ENCODE measurements around the gene SFXN2.
A peak's percentile ranks its signal among the peaks of the same experiment; 100 is the strongest.

Gene SFXN2

DNA sequence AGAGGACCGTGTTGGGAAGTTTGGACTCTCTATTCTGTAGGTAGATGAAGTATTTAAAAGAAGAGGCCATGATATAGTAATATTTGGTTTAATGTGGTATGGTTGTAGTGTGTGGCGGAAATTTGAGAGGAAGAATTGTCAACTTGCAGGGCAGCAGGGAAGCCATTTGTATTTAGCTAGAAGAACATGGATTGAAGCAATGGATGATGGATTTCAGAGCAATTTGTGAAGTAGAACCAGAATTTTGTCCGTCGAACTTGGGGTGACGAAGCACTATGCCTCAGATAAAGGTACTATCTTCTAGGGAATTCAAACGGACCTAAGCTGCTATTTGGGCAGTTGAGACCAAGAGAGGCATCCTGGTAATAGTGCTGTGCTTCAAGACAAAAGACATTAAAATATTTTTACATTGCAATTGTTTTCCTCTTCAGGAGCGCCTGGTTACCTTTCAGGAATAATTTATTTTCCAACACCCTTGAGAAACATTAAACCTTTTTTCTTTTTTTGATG is 28.7 kb downstream of the SFXN2 start:
- WGBS (ENCODE audit: extremely low coverage, insufficient coverage, insufficient read length) = 100% methylated on average over 1 of the region's 7 CpGs
- H4K8ac ChIP-seq (ENCODE audit: low read depth, low read length) = peak overlapping the region; percentile 94
- peak overlapping the region; percentile 22 for H3K4me2 ChIP-seq (ENCODE audit: low read length)

DNA sequence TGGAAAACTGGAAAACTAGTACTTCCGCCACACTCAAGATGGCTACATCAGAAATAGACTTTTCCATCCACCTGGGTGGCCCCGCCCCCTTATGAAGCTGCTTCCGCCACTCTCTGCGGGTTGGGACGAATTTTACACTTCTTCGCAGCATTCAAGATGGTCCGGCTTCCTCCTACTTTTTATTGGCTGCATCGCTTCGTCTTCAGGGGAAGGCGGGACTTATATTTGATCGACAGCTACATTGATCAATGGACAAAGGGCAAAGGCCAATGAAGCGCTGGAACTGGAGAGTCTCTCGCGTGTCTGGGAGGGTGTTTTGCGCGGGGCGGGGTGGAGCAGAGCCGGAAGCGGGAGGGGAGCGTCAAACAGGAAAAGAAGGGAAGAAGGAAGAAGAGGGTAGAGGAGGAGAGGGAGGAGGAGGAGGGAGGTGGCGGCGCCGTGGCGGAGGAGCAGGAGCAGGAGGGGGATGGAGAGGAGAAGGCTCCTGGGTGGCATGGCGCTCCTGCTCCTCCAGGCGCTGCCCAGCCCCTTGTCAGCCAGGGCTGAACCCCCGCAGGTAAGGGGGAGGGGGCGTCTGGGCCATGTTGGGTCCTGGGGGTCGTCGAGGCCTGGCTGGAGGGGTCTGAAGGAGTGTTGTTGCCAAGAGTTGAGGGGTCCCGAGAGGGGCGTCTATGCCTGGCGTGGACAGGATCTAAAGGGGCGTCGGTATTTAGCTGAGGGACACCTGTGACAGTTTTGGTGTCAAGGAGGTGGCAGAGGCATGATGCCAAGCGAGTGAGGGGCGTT is 29.3 kb downstream of the SFXN2 start, which contains the start of gene WBP1L:
TSS of gene WBP1L (plus strand) at position 361 of the 786 bp plus-strand sequence. CDS start at position 467, 106 bp downstream.
- Histone ChIP-seq H2AFZ (ENCODE audit: insufficient read depth, low read length, poor library complexity) (peak within 1 kb of the TSS; percentile 93), H3K18ac (ENCODE audit: low read length) (peak within 1 kb of the TSS; percentile 99), H3K23ac (ENCODE audit: low read length) (no peak within 1 kb of the TSS), H3K27ac (ENCODE audit: low read depth, low read length) (peak within 1 kb of the TSS; percentile 37), H2BK5ac (ENCODE audit: low read depth, low read length, poor library complexity) (peak within 1 kb of the TSS; percentile 91), H2BK12ac (ENCODE audit: low read length) (peak within 1 kb of the TSS; percentile 31), H3K4me2 (ENCODE audit: low read length) (peak within 1 kb of the TSS; percentile 94), H2BK120ac (ENCODE audit: insufficient read depth, low read length, poor library complexity) (peak within 1 kb of the TSS; percentile 87), H3K9ac (ENCODE audit: low read length) (peak within 1 kb of the TSS; percentile 85), H3K79me1 (ENCODE audit: low read length) (peaks cover 7% of the 10 kb centered on the region), H3K4me3 (ENCODE audit: low read depth, low read length) (peak within 1 kb of the TSS; percentile 98), H3K9me3 (ENCODE audit: insufficient read depth, low read depth, low read length) (peaks cover 2% of the 10 kb centered on the region), H4K91ac (ENCODE audit: low read depth, low read length) (peak within 1 kb of the TSS; percentile 96), H3K14ac (ENCODE audit: low read length) (peak within 1 kb of the TSS; percentile 99), H2AK5ac (ENCODE audit: low read length) (peak within 1 kb of the TSS; percentile 93), H3K4me1 (ENCODE audit: control insufficient read depth in 1 of 2, insufficient read depth in 2 of 2, low read length in 2 of 2) (peaks cover 5% of the 10 kb centered on the region in 2 experiments), H4K8ac (ENCODE audit: low read depth, low read length) (peak within 1 kb of the TSS; percentile 94), H3K4ac (ENCODE audit: low read depth, low read length) (peak within 1 kb of the TSS; percentile 100), H3K79me2 (ENCODE audit: control insufficient read depth, insufficient read depth, low read length, poor library complexity) (peaks cover 9% of the 10 kb centered on the region), H4K12ac (ENCODE audit: low read depth, low read length) (peak within 1 kb of the TSS; percentile 86), H3K36me3 (ENCODE audit: control insufficient read depth in 1 of 2, insufficient read depth in 2 of 2, low read length in 2 of 2) (no peaks in the 10 kb centered on the region), H3K27me3 (ENCODE audit: insufficient read depth, low read length) (no peaks in the 10 kb centered on the region)
- peak; percentile 98 to 99 for DNase-seq
- no CpG with 5 or more reads among the region's 37 CpGs for WGBS (ENCODE audit: extremely low coverage, insufficient coverage, insufficient read length)

More for the DNA sequence above, 28.7 kb downstream of the SFXN2 start:
- H3K4me3 ChIP-seq (ENCODE audit: low read depth, low read length) = no peak overlapping the region
- no peak overlapping the region for H3K18ac ChIP-seq (ENCODE audit: low read length)
- H3K14ac ChIP-seq (ENCODE audit: low read length) = peak overlapping the region; percentile 32
- no peaks in the 10 kb centered on the region for H3K36me3 ChIP-seq (ENCODE audit: control insufficient read depth in 1 of 2, insufficient read depth in 2 of 2, low read length in 2 of 2)
- H4K12ac ChIP-seq (ENCODE audit: low read depth, low read length) = peak overlapping the region; percentile 74
- H2BK12ac ChIP-seq (ENCODE audit: low read length) = no peak overlapping the region
- no peak overlapping the region for H3K9ac ChIP-seq (ENCODE audit: low read length)
- peaks cover 9% of the 10 kb centered on the region for H3K79me2 ChIP-seq (ENCODE audit: control insufficient read depth, insufficient read depth, low read length, poor library complexity)
- H3K27ac ChIP-seq (ENCODE audit: low read depth, low read length) = no peak overlapping the region
- H3K23ac ChIP-seq (ENCODE audit: low read length) = no peak overlapping the region
- peak overlapping the region; percentile 58 for H2BK120ac ChIP-seq (ENCODE audit: insufficient read depth, low read length, poor library complexity)
- no peak overlapping the region for H2AK5ac ChIP-seq (ENCODE audit: low read length)
- peaks cover 5% of the 10 kb centered on the region in 2 experiments for H3K4me1 ChIP-seq (ENCODE audit: control insufficient read depth in 1 of 2, insufficient read depth in 2 of 2, low read length in 2 of 2)
- peak overlapping the region; percentile 25 for H2BK5ac ChIP-seq (ENCODE audit: low read depth, low read length, poor library complexity)
- peaks cover 2% of the 10 kb centered on the region for H3K9me3 ChIP-seq (ENCODE audit: insufficient read depth, low read depth, low read length)
- no peaks in the 10 kb centered on the region for H3K27me3 ChIP-seq (ENCODE audit: insufficient read depth, low read length)
- peak overlapping the region; percentile 52 for H2AFZ ChIP-seq (ENCODE audit: insufficient read depth, low read length, poor library complexity)
- no peak overlapping the region for H3K4ac ChIP-seq (ENCODE audit: low read depth, low read length)
- H3K79me1 ChIP-seq (ENCODE audit: low read length) = peaks cover 7% of the 10 kb centered on the region
- peak overlapping the region; percentile 47 for H4K91ac ChIP-seq (ENCODE audit: low read depth, low read length)
- no peak for DNase-seq

DNA sequence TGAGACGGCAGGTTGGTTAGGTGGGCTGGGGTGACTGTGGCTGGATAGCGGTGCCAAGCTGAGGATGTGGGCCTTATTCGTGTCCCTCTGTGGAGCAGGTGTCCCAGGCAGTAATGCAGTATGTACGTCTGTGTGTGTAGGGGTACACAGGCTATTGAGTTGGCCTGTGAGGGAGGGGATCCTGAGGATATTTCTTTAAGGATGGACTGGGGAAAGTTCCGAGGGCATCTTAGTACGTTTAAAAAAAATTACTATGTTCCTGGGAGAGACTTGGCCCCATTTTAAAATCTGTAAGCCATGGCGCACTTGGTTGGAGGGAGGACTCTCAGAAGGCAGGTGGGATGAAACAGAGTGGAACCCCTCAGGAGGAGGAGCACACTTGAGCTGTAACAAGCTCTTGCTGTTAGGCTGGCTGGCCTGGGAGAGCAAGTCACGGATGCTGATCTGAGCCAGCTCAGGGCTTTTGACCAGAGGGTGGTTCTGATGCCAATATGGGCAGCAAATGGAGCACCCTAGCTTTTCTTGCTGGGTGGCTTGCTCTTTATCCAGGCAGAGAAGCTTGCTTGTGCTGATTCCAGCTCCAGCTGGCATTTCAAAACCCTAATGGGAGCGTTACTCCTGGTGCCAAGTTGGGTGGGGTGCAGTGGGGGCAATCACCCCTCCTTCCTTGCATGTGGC is 30.1 kb downstream of the SFXN2 start:
- Histone ChIP-seq H3K4ac (ENCODE audit: low read depth, low read length) (peak overlapping the region; percentile 100), H3K14ac (ENCODE audit: low read length) (peak overlapping the region; percentile 99), H3K27me3 (ENCODE audit: insufficient read depth, low read length) (no peaks in the 10 kb centered on the region), H4K8ac (ENCODE audit: low read depth, low read length) (peak overlapping the region; percentile 94), H4K12ac (ENCODE audit: low read depth, low read length) (peak overlapping the region; percentile 86), H2BK120ac (ENCODE audit: insufficient read depth, low read length, poor library complexity) (peak overlapping the region; percentile 87), H3K23ac (ENCODE audit: low read length) (no peak overlapping the region), H3K9ac (ENCODE audit: low read length) (peak overlapping the region; percentile 85), H3K4me1 (ENCODE audit: control insufficient read depth in 1 of 2, insufficient read depth in 2 of 2, low read length in 2 of 2) (peaks cover 5% of the 10 kb centered on the region in 2 experiments), H3K4me3 (ENCODE audit: low read depth, low read length) (peak overlapping the region; percentile 98), H2BK5ac (ENCODE audit: low read depth, low read length, poor library complexity) (peak overlapping the region; percentile 91), H4K91ac (ENCODE audit: low read depth, low read length) (peak overlapping the region; percentile 96), H3K9me3 (ENCODE audit: insufficient read depth, low read depth, low read length) (peaks cover 2% of the 10 kb centered on the region), H2AK5ac (ENCODE audit: low read length) (peak overlapping the region; percentile 93), H2BK12ac (ENCODE audit: low read length) (peak overlapping the region; percentile 31), H3K79me1 (ENCODE audit: low read length) (peaks cover 7% of the 10 kb centered on the region), H3K4me2 (ENCODE audit: low read length) (peak overlapping the region; percentile 94), H3K18ac (ENCODE audit: low read length) (peak overlapping the region; percentile 99), H3K79me2 (ENCODE audit: control insufficient read depth, insufficient read depth, low read length, poor library complexity) (peaks cover 9% of the 10 kb centered on the region), H2AFZ (ENCODE audit: insufficient read depth, low read length, poor library complexity) (peak overlapping the region; percentile 93), H3K36me3 (ENCODE audit: control insufficient read depth in 1 of 2, insufficient read depth in 2 of 2, low read length in 2 of 2) (no peaks in the 10 kb centered on the region), H3K27ac (ENCODE audit: low read depth, low read length) (no peak overlapping the region)
- WGBS (ENCODE audit: extremely low coverage, insufficient coverage, insufficient read length) = no CpG with 5 or more reads among the region's 9 CpGs
- no peak for DNase-seq

DNA sequence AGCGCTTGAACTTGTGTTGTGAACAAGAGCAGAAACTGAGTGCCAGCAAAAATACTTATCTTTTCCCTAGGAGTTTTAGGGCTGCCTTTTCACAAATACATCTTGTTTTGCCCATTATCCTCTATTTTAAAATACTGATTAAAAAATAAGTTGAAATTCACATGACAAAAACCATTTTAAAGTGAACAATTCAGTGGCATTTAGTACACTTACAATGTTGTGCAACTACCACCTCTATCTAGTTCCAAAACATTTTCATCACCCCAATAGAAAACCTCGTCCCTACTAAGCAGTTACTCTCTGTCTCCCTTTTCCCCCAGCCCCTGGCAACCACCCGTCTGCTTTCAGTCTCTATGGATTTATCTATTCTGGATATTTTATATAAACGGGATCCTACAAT is 30.7 kb downstream of the SFXN2 start:
- no peak overlapping the region for H3K18ac ChIP-seq (ENCODE audit: low read length)
- H3K27me3 ChIP-seq (ENCODE audit: insufficient read depth, low read length) = no peaks in the 10 kb centered on the region
- no peak overlapping the region for H4K8ac ChIP-seq (ENCODE audit: low read depth, low read length)
- no peak overlapping the region for H3K4me3 ChIP-seq (ENCODE audit: low read depth, low read length)
- H2BK120ac ChIP-seq (ENCODE audit: insufficient read depth, low read length, poor library complexity) = no peak overlapping the region
- H3K14ac ChIP-seq (ENCODE audit: low read length) = no peak overlapping the region
- DNase-seq = no peak
- H3K23ac ChIP-seq (ENCODE audit: low read length) = no peak overlapping the region
- H3K4me1 ChIP-seq (ENCODE audit: control insufficient read depth in 1 of 2, insufficient read depth in 2 of 2, low read length in 2 of 2) = peaks cover 5% of the 10 kb centered on the region in 2 experiments
- no peak overlapping the region for H3K9ac ChIP-seq (ENCODE audit: low read length)
- H3K4ac ChIP-seq (ENCODE audit: low read depth, low read length) = no peak overlapping the region
- no peak overlapping the region for H4K12ac ChIP-seq (ENCODE audit: low read depth, low read length)
- H3K4me2 ChIP-seq (ENCODE audit: low read length) = peak overlapping the region; percentile 94
- peaks cover 9% of the 10 kb centered on the region for H3K79me2 ChIP-seq (ENCODE audit: control insufficient read depth, insufficient read depth, low read length, poor library complexity)
- no peak overlapping the region for H2AFZ ChIP-seq (ENCODE audit: insufficient read depth, low read length, poor library complexity)
- no peaks in the 10 kb centered on the region for H3K36me3 ChIP-seq (ENCODE audit: control insufficient read depth in 1 of 2, insufficient read depth in 2 of 2, low read length in 2 of 2)
- no peak overlapping the region for H4K91ac ChIP-seq (ENCODE audit: low read depth, low read length)
- H2BK12ac ChIP-seq (ENCODE audit: low read length) = no peak overlapping the region
- H3K27ac ChIP-seq (ENCODE audit: low read depth, low read length) = no peak overlapping the region
- peaks cover 7% of the 10 kb centered on the region for H3K79me1 ChIP-seq (ENCODE audit: low read length)
- no peak overlapping the region for H2AK5ac ChIP-seq (ENCODE audit: low read length)
- peaks cover 2% of the 10 kb centered on the region for H3K9me3 ChIP-seq (ENCODE audit: insufficient read depth, low read depth, low read length)
- no CpG with 5 or more reads among the region's 4 CpGs for WGBS (ENCODE audit: extremely low coverage, insufficient coverage, insufficient read length)
- no peak overlapping the region for H2BK5ac ChIP-seq (ENCODE audit: low read depth, low read length, poor library complexity)
